Neuronal stem cell (in vitro differentiated cells): Measurements from ENCODE around the gene ST7.

ENCODE experiments used
- DNase-seq: peaks from one replicate; pipeline ENCODE4 v3.0.0-alpha.2; 2013; ENCODE audit warnings: low spot score
- H2AFZ ChIP-seq: one replicate; pipeline ENCODE4 v1.6.1; 2013; ENCODE audit warnings: mild to moderate bottlenecking, low read length, inconsistent platforms
- H2AK5ac ChIP-seq: 2 replicates; pipeline ENCODE4 v1.6.1; 2013; ENCODE audit warnings: low read depth, mild to moderate bottlenecking, inconsistent platforms, low read length, moderate library complexity, mixed read lengths
- H2BK120ac ChIP-seq: 2 replicates; pipeline ENCODE4 v1.6.1; 2013; ENCODE audit warnings: low read depth, mild to moderate bottlenecking, inconsistent platforms, low read length, moderate library complexity, mixed read lengths
- H2BK12ac ChIP-seq: one replicate; pipeline ENCODE4 v1.6.1; 2013; ENCODE audit warnings: low read length, inconsistent platforms
- H2BK15ac ChIP-seq: 2 replicates; pipeline ENCODE4 v1.6.1; 2013; ENCODE audit warnings: mild to moderate bottlenecking, low read length, inconsistent platforms, mixed read lengths
- H2BK5ac ChIP-seq: one replicate; pipeline ENCODE4 v1.6.1; 2013; ENCODE audit warnings: inconsistent platforms, mild to moderate bottlenecking, low read length, moderate library complexity
- H3K14ac ChIP-seq: one replicate; pipeline ENCODE4 v1.6.1; 2013; ENCODE audit warnings: low read length, inconsistent platforms
- H3K18ac ChIP-seq: 2 replicates; pipeline ENCODE4 v1.6.1; 2013; ENCODE audit warnings: low read length, inconsistent platforms
- H3K23ac ChIP-seq: 2 replicates; pipeline ENCODE4 v1.6.1; 2013; ENCODE audit warnings: low read depth, mild to moderate bottlenecking, mixed read lengths, low read length, inconsistent platforms; ENCODE audit not compliant: poor library complexity
- H3K27ac ChIP-seq: replicated peaks from 3 replicates; pipeline ENCODE4 v1.5.1; 2013; ENCODE audit warnings: low read length, inconsistent platforms
- H3K27me3 ChIP-seq, 3 experiments: 2 replicates each; pipeline ENCODE4 v1.6.1; 2013; ENCODE audit warnings: low read length in 3 of 3, mild to moderate bottlenecking in 2 of 3, inconsistent platforms in 1 of 3, low read depth in 1 of 3, mixed read lengths in 1 of 3, moderate library complexity in 1 of 3; ENCODE audit not compliant: control insufficient read depth in 3 of 3, insufficient read depth in 3 of 3
- H3K36me3 ChIP-seq, 2 donors: replicated peaks in 1 of 2; 2 replicates each; pipeline ENCODE4 v1.6.1; 2013; ENCODE audit warnings: low read length in 2 of 2; ENCODE audit not compliant: control insufficient read depth in 2 of 2, insufficient read depth in 2 of 2
- H3K4ac ChIP-seq: 2 replicates; pipeline ENCODE4 v1.6.1; 2013; ENCODE audit warnings: inconsistent platforms, mild to moderate bottlenecking, low read length, moderate library complexity
- H3K4me1 ChIP-seq, 2 donors: 1 replicate in 1 of 2; 2 replicates in 1 of 2; pipeline ENCODE4 v1.6.1; 2013; ENCODE audit warnings: low read length in 2 of 2, low read depth in 1 of 2; ENCODE audit not compliant: control insufficient read depth in 2 of 2, insufficient read depth in 1 of 2
- H3K4me2 ChIP-seq: one replicate; pipeline ENCODE4 v1.6.1; 2013; ENCODE audit warnings: mild to moderate bottlenecking, low read length, inconsistent platforms; ENCODE audit not compliant: insufficient read depth, poor library complexity, severe bottlenecking
- H3K4me3 ChIP-seq, 2 donors: 2 replicates each; pipeline ENCODE4 v1.5.1; 2013; ENCODE audit warnings: low read length in 2 of 2, mild to moderate bottlenecking in 2 of 2, inconsistent platforms in 1 of 2, moderate library complexity in 1 of 2
- H3K79me1 ChIP-seq: one replicate; pipeline ENCODE4 v1.6.1; 2013; ENCODE audit warnings: low read depth, mild to moderate bottlenecking, inconsistent platforms, low read length, moderate library complexity
- H3K9ac ChIP-seq: one replicate; pipeline ENCODE4 v1.6.1; 2013; ENCODE audit warnings: mild to moderate bottlenecking, low read depth, low read length, inconsistent platforms; ENCODE audit not compliant: poor library complexity
- H3K9me3 ChIP-seq, 2 donors: replicated peaks in 1 of 2; 2 replicates each; pipeline versions ENCODE3 to v1.6.1; 2013; ENCODE audit warnings: low read length in 2 of 2, mild to moderate bottlenecking in 2 of 2, inconsistent platforms in 1 of 2, low read depth in 1 of 2, mixed read lengths in 1 of 2, moderate library complexity in 1 of 2; ENCODE audit not compliant: control insufficient read depth in 2 of 2, insufficient read depth in 1 of 2
- H4K8ac ChIP-seq: one replicate; pipeline ENCODE4 v1.6.1; 2013; ENCODE audit warnings: low read depth, mild to moderate bottlenecking, inconsistent platforms, low read length, moderate library complexity
- H4K91ac ChIP-seq: one replicate; pipeline ENCODE4 v1.6.1; 2013; ENCODE audit warnings: low read length, low read depth, mild to moderate bottlenecking, inconsistent platforms; ENCODE audit not compliant: poor library complexity
- WGBS, 2 donors: extraction: QIAGEN DNeasy Blood & Tissue Kit; methylation state at CpG; one replicate each; pipeline ENCODE4 v1.1.7; 2013; ENCODE audit warnings: missing lambda C conversion rate in 2 of 2, mixed read lengths in 1 of 2; ENCODE audit not compliant: insufficient read length in 2 of 2, insufficient replicate concordance in 1 of 2; ENCODE audit errors: extremely low coverage in 2 of 2; 5-methylcytosine and 5-hydroxymethylcytosine counted together

Gene ST7

DNA sequence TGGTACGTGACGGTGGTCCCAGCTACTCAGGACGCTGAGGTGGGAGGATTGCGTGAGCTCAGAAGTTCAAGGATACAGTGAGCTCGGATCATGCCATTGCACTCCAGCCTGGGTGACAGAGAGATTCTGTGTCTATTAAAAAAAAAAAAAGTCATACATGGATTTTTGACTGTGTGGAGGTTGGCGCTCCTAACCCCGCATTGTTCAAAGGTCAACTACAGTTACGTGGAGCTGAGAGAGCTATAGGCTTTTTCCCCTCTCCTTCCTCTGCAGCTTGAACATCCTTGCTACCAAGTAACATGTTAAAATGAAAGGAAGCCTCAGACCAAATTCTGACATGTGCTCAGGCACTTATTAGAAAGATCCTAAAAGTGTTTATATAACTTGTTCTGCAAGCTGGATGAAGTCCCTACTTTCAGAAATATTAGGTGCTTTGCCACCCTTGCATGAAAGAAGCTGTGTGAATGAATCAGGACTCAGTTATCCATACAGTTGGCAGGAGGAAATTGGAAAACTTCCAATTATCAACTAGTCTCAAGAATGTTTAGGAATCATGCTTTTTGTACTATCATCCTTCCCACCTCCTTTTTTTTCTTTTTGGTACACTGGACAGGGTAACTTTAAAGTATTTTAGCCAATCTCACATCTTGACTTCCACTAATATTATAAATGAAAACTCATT is 12.5 kb upstream of the ST7 start:
- DNase-seq, result no peak
- no peak overlapping the region for H3K9ac ChIP-seq
- no peaks in the 10 kb centered on the region for H3K9me3 ChIP-seq
- H3K4me1 ChIP-seq, result no peaks in the 10 kb centered on the region
- no peak overlapping the region for H2BK5ac ChIP-seq
- H4K8ac ChIP-seq, result no peak overlapping the region
- H3K79me1 ChIP-seq, result no peaks in the 10 kb centered on the region
- H3K4me3 ChIP-seq, result no peak overlapping the region
- no peak overlapping the region for H3K4me2 ChIP-seq
- no peaks in the 10 kb centered on the region for H3K36me3 ChIP-seq
- WGBS, 2 donors, result no CpG with 5 or more reads among the region's 8 CpGs
- no peaks in the 10 kb centered on the region for H3K27me3 ChIP-seq
- H3K23ac ChIP-seq, result no peak overlapping the region
- H4K91ac ChIP-seq, result no peak overlapping the region
- no peak overlapping the region for H2BK12ac ChIP-seq
- H3K4ac ChIP-seq, result no peak overlapping the region
- H3K18ac ChIP-seq, result no peak overlapping the region
- H2BK15ac ChIP-seq, result no peak overlapping the region
- H3K14ac ChIP-seq, result no peak overlapping the region
- no peak overlapping the region for H3K27ac ChIP-seq
- H2BK120ac ChIP-seq, result no peak overlapping the region
- H2AFZ ChIP-seq, result peak overlapping the region; percentile 11
- no peak overlapping the region for H2AK5ac ChIP-seq

DNA sequence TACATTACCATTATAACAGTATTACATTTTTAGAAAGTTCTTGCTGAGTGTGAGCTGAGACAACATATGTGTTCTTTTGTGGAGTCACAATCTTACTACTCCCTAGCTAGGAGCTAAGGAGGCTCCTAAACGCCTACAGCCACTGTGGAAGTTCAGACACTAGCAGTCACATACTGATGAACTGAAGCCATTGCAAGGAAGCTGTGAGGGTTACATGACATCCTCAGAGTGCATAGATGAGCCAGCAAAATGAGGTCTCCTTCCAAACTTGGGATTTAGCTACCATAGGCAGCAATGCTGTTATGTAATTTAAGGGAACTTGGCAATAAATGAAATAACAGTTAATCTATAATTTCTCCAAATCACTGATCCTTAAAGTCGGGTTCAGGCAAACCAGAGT is 10.8 kb upstream of the ST7 start:
- no peak overlapping the region for H3K4ac ChIP-seq
- H2BK15ac ChIP-seq, result no peak overlapping the region
- no peaks in the 10 kb centered on the region for H3K9me3 ChIP-seq
- H3K4me2 ChIP-seq, result no peak overlapping the region
- H4K91ac ChIP-seq, result no peak overlapping the region
- H4K8ac ChIP-seq, result no peak overlapping the region
- no peak overlapping the region for H3K4me3 ChIP-seq
- no CpG with 5 or more reads among the region's 2 CpGs for WGBS, 2 donors
- no peaks in the 10 kb centered on the region for H3K36me3 ChIP-seq
- no peak overlapping the region for H2BK12ac ChIP-seq
- H2AFZ ChIP-seq, result no peak overlapping the region
- no peaks in the 10 kb centered on the region for H3K4me1 ChIP-seq
- H3K9ac ChIP-seq, result no peak overlapping the region
- H3K14ac ChIP-seq, result no peak overlapping the region
- H3K18ac ChIP-seq, result no peak overlapping the region
- H3K79me1 ChIP-seq, result no peaks in the 10 kb centered on the region
- DNase-seq, result no peak
- H3K23ac ChIP-seq, result no peak overlapping the region
- H2BK5ac ChIP-seq, result no peak overlapping the region
- H2AK5ac ChIP-seq, result no peak overlapping the region
- H3K27ac ChIP-seq, result no peak overlapping the region
- no peaks in the 10 kb centered on the region for H3K27me3 ChIP-seq
- H2BK120ac ChIP-seq, result no peak overlapping the region

- Histone ChIP-seq H3K4me2 (no peak overlapping the region), H3K9ac (no peak overlapping the region), H4K91ac (no peak overlapping the region), H3K23ac (no peak overlapping the region), H3K4ac (no peak overlapping the region), H3K79me1 (no peaks in the 10 kb centered on the region), H2BK120ac (no peak overlapping the region), H3K4me3 (no peak overlapping the region), H2BK5ac (no peak overlapping the region), H2AK5ac (no peak overlapping the region), H3K14ac (no peak overlapping the region), H3K27ac (no peak overlapping the region), H3K9me3 (no peaks in the 10 kb centered on the region), H3K4me1 (peaks cover 0 to 7% of the 10 kb centered on the region in 2 donors), H4K8ac (no peak overlapping the region), H2BK12ac (no peak overlapping the region), H2BK15ac (no peak overlapping the region), H2AFZ (no peak overlapping the region), H3K36me3 (no peaks in the 10 kb centered on the region), H3K27me3 (no peaks in the 10 kb centered on the region), H3K18ac (no peak overlapping the region)
- no peak for DNase-seq
- WGBS, 2 donors, result no CpG with 5 or more reads among the region's 3 CpGs
Observed at GRCh38 chr7:116948934-116949333, 4.4 kb upstream of the ST7 start.

DNA sequence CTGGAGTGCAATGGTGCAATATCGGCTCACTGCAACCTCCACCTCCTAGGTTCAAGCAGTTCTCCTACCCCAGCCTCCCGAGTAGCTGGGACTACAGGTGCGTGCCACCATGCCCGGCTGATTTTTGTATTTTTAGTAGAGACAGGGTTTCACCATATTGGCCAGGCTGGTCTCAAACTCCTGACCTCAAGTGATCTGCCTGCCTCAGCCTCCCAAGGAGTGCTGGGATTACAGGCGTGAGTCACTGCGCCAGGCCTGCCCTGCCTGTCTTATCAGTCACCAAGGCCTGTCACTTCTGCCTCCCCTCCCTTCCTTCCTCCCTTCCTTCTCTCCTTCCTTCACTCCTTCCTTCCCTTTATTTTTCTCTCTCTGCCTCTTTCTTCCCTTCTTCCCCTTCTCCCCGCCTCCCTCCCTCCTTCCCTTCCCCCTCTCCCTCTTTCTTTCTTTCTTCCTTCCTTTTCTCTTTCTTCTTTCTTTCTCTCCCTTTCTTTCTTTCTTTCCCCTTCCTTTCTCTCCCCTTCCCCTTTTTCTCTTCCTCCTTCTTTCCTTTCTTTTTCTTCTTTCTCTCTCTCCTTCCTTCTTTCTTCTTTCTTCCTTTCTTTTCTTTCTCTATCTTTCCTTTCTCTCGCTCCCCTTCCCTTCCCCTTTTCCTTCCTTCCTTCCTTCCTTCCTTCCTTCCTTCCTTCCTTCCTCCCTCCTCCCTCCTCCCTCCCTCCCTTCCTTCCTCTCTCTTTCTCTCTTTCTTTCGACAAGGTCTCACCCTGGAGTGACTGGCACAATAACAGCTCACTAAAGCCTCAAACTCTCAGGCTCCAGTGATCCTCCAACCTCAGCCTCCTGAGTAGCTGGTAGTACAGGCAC is 3.1 kb upstream of the ST7 start:
- no peak overlapping the region for H4K91ac ChIP-seq
- no peak overlapping the region for H3K4me2 ChIP-seq
- peaks cover 2 to 7% of the 10 kb centered on the region in 2 donors for H3K4me1 ChIP-seq
- H3K9ac ChIP-seq, result no peak overlapping the region
- H3K23ac ChIP-seq, result no peak overlapping the region
- H3K4ac ChIP-seq, result no peak overlapping the region
- no peaks in the 10 kb centered on the region for H3K9me3 ChIP-seq
- no peaks in the 10 kb centered on the region for H3K36me3 ChIP-seq
- no peak overlapping the region for H2BK15ac ChIP-seq
- no peak overlapping the region for H2AFZ ChIP-seq
- no peak overlapping the region for H3K27ac ChIP-seq
- H4K8ac ChIP-seq, result no peak overlapping the region
- H2BK5ac ChIP-seq, result no peak overlapping the region
- H3K18ac ChIP-seq, result no peak overlapping the region
- WGBS, 2 donors, result no CpG with 5 or more reads among the region's 9 CpGs
- no peaks in the 10 kb centered on the region for H3K27me3 ChIP-seq
- no peak overlapping the region for H3K14ac ChIP-seq
- H2BK120ac ChIP-seq, result no peak overlapping the region
- DNase-seq, result no peak
- H3K79me1 ChIP-seq, result no peaks in the 10 kb centered on the region
- no peak overlapping the region for H2BK12ac ChIP-seq
- no peak overlapping the region for H2AK5ac ChIP-seq
- no peak overlapping the region for H3K4me3 ChIP-seq
